Endothelial cell of umbilical vein (primary cell): Measurements from ENCODE around the gene ZSWIM6. TPM values are rescaled to one million over a fixed set of nuclear protein-coding genes. Genes with fewer than 3 reads are reported as not detected.

Experiments
- BruUV-seq: library from RNA; stranded (reverse); fragments of 400-500 nt; replicated peaks from 2 replicates; lab custom pipeline; 2021; lab: Mats Ljungman, UMichigan
- CTCF ChIA-PET: fragments of 300-600, 350-600 bp; sonication (Branson Sonifier 250); formaldehyde crosslinking; loops from one replicate; lab custom pipeline; 2021; ENCODE audit warnings: antibody characterized with exemption, inconsistent platforms; lab: Charles Lee
- POLR2A ChIA-PET: fragments of 300-600, 350-600 bp; sonication (Branson Sonifier 250); formaldehyde crosslinking; loops from one replicate; lab custom pipeline; 2021; ENCODE audit warnings: antibody characterized with exemption, inconsistent platforms; lab: Charles Lee
- DNase-seq: peaks from one replicate; pipeline ENCODE4 v3.0.0-alpha.2; 2011; ENCODE audit warnings: low read depth, low spot score
- FAIRE-seq: peaks from 2 replicates; lab custom pipeline; 2011; peaks lifted over from hg19 to GRCh38; lab: Jason Lieb, UNC
- H2AFZ ChIP-seq: 2 replicates; pipeline ENCODE4 v1.6.0; 2012; ENCODE audit warnings: low read depth, low read length, control low read depth, inconsistent platforms
- H3K27ac ChIP-seq: 2 replicates; pipeline ENCODE4 v1.5.1; 2011; ENCODE audit warnings: low read depth, mild to moderate bottlenecking, control low read depth, low read length, moderate library complexity; ENCODE audit not compliant: insufficient read depth
- H3K27me3 ChIP-seq, 2 experiments: 2 replicates each; pipeline versions ENCODE4 v1.6.0 to v1.6.1; 2011; ENCODE audit warnings: low read length in 2 of 2, mixed read lengths in 1 of 2; ENCODE audit not compliant: control insufficient read depth in 2 of 2, insufficient read depth in 2 of 2
- H3K36me3 ChIP-seq, 2 experiments: 2 replicates in 1 of 2; 3 replicates in 1 of 2; pipeline ENCODE4 v1.5.1; 2011; ENCODE audit warnings: low read length in 2 of 2, mild to moderate bottlenecking in 1 of 2, moderate library complexity in 1 of 2; ENCODE audit not compliant: control insufficient read depth in 2 of 2, insufficient read depth in 2 of 2; ENCODE audit errors: extremely low read depth in 1 of 2
- H3K4me1 ChIP-seq: 3 replicates; pipeline ENCODE4 v1.5.1; 2011; ENCODE audit warnings: mild to moderate bottlenecking, low read length; ENCODE audit not compliant: control insufficient read depth, insufficient read depth; ENCODE audit errors: extremely low read depth
- H3K4me2 ChIP-seq: 2 replicates; pipeline ENCODE4 v1.6.1; 2011; ENCODE audit warnings: low read length, control low read depth, mixed read lengths; ENCODE audit not compliant: insufficient read depth
- H3K4me3 ChIP-seq, 3 experiments: fragments of 200-600 bp in 1 of 3; sonication (generic), shearing (Covaris generic) in 1 of 3; replicated peaks in 1 of 3; 2 replicates each; pipeline ENCODE4 v1.5.1; 2011 to 2016; ENCODE audit warnings: control low read depth in 3 of 3, low read length in 3 of 3, mild to moderate bottlenecking in 2 of 3, inconsistent platforms in 1 of 3, low read depth in 1 of 3, moderate library complexity in 1 of 3; ENCODE audit not compliant: insufficient read depth in 1 of 3
- H3K79me2 ChIP-seq: 2 replicates; pipeline ENCODE4 v1.6.0; 2012; ENCODE audit warnings: low read length, inconsistent platforms; ENCODE audit not compliant: control insufficient read depth, insufficient read depth
- H3K9ac ChIP-seq: replicated peaks from 2 replicates; pipeline ENCODE3; 2011; ENCODE audit warnings: low read length, control low read depth; ENCODE audit not compliant: insufficient read depth; ENCODE audit errors: extremely low read depth
- H3K9me1 ChIP-seq: replicated peaks from 3 replicates; pipeline ENCODE4 v1.6.0; 2011; ENCODE audit warnings: mild to moderate bottlenecking, low read length; ENCODE audit not compliant: control insufficient read depth, insufficient read depth; ENCODE audit errors: extremely low read depth
- H3K9me3 ChIP-seq: replicated peaks from 2 replicates; pipeline ENCODE4 v1.5.1; 2012; ENCODE audit warnings: low read length, inconsistent platforms; ENCODE audit not compliant: control insufficient read depth, insufficient read depth
- H4K20me1 ChIP-seq: replicated peaks from 2 replicates; pipeline ENCODE3; 2011; ENCODE audit warnings: mild to moderate bottlenecking, low read length; ENCODE audit not compliant: control insufficient read depth, insufficient read depth; ENCODE audit errors: extremely low read depth
- CTCF ChIP-seq, 2 donors: IDR thresholded peaks; 1 replicate in 1 of 2; 2 replicates in 1 of 2; pipeline ENCODE4 v1.5.1; 2011; ENCODE audit warnings: low read length in 2 of 2, mild to moderate bottlenecking in 2 of 2, moderate library complexity in 2 of 2, control low read depth in 1 of 2, inconsistent platforms in 1 of 2, low read depth in 1 of 2; ENCODE audit not compliant: insufficient read depth in 1 of 2; ENCODE audit errors: extremely low read depth in 1 of 2
- EZH2 ChIP-seq: IDR thresholded peaks from 2 replicates; pipeline ENCODE4 v1.6.1; 2012; ENCODE audit warnings: borderline replicate concordance, low read depth, mild to moderate bottlenecking, moderate library complexity, low read length, inconsistent platforms; ENCODE audit not compliant: severe bottlenecking
- FOS ChIP-seq: IDR thresholded peaks from 2 replicates; pipeline ENCODE4 v1.6.1; 2011; ENCODE audit warnings: mild to moderate bottlenecking, low read length, moderate library complexity, borderline replicate concordance; ENCODE audit not compliant: insufficient read depth
- GATA2 ChIP-seq: IDR thresholded peaks from 2 replicates; pipeline ENCODE4 v1.7.0; 2011; ENCODE audit warnings: low read depth, mild to moderate bottlenecking, moderate library complexity, mixed read lengths, low read length; ENCODE audit not compliant: insufficient read length, insufficient read depth
- JUN ChIP-seq: IDR thresholded peaks from 2 replicates; pipeline ENCODE4 v1.6.1; 2011; ENCODE audit warnings: borderline replicate concordance, low read depth; ENCODE audit not compliant: insufficient read length, insufficient read depth
- POLR2AphosphoS5 ChIP-seq: IDR thresholded peaks from 2 replicates; pipeline ENCODE4 v1.6.1; 2012; ENCODE audit warnings: low read depth, mild to moderate bottlenecking, control low read depth, low read length, moderate library complexity; ENCODE audit not compliant: insufficient read depth
- dilution Hi-C: fragments of 300-500 bp; cut with MboI; formaldehyde crosslinking; loops from one replicate; pipeline ENCODE4 v1.15.0; 2019; ENCODE audit warnings: low sequenced_read_pairs; ENCODE audit not compliant: extremely low pct_ligation_motif_present
- intact Hi-C: fragments of 100-400 bp; cut with micrococcal nuclease; formaldehyde crosslinking; loops from one replicate; pipeline ENCODE4 v1.10.0; 2022
- polyA plus RNA-seq, 4 experiments: library from polyadenylated mRNA; depleted of rRNA in 3 of 4; stranded (reverse) in 3 of 4; unstranded in 1 of 4; fragments of >200 nt; gene quantifications; 2 replicates each; pipeline versions ENCODE4 v1.2.1 to v1.2.3, GENCODE V29; 2011 to 2012; ENCODE audit warnings: missing spikeins in 1 of 4
- total RNA-seq: library from RNA; stranded (reverse); gene quantifications from 2 replicates; pipeline ENCODE4 v1.2.3, GENCODE V29; 2021

ZSWIM6 gene
- total and polyA plus RNA-seq, 2 donors (not counting 3 experiments of a cell fraction or from before 2014, with no cell fraction given): 14.9 to 25.3 TPM

GRCh38 chr5:61311836-61312808, 19.9 kb upstream of the ZSWIM6 start:
- no peaks in the 10 kb centered on the region for H3K79me2 ChIP-seq
- no peaks in the 10 kb centered on the region for H4K20me1 ChIP-seq
- no peaks in the 10 kb centered on the region for H3K27me3 ChIP-seq
- dilution Hi-C loops (no loop called here), intact Hi-C loops (no loop called here)
- ChIA-PET POLR2A (interaction anchor here (0.6 to 2.0 kb wide), 2 partner anchors 19 to 40 kb away, joined by 3 to 16 read pairs; partner anchors contain the start of gene ZSWIM6), CTCF (interaction anchor here (1.0 to 2.1 kb wide), 11 partner anchors 10 to 367 kb away, joined by 3 to 15 read pairs (median 4); partner anchors contain the start of genes ERCC8, NDUFAF2 and ZSWIM6)
- DNase-seq (peak; percentile 93), FAIRE-seq (peak; percentile 55)
- no peak overlapping the region for H3K4me3 ChIP-seq
- H3K27ac ChIP-seq: peak overlapping the region; percentile 95
- H2AFZ ChIP-seq: peak overlapping the region; percentile 28
- H3K9me1 ChIP-seq: no peaks in the 10 kb centered on the region
- H3K4me1 ChIP-seq: peaks cover 45% of the 10 kb centered on the region
- H3K9ac ChIP-seq: peak overlapping the region; percentile 66
- H3K9me3 ChIP-seq: no peaks in the 10 kb centered on the region
- no peaks in the 10 kb centered on the region for H3K36me3 ChIP-seq
- TF ChIP-seq EZH2 (no peak), POLR2AphosphoS5 (peak; percentile 79), CTCF (IDR thresholded peaks at IDR 0.05; ENCODE audit: extremely low read depth in 1 of 2, insufficient read depth in 1 of 2, low read depth in 1 of 2, low read length in 2 of 2) (no peak), FOS (peak; percentile 83), JUN (peak; percentile 66), GATA2 (peak; percentile 62)
- peak overlapping the region; percentile 45 for H3K4me2 ChIP-seq
- BruUV-seq: no TSS peak
